Measurements from ENCODE around the gene RYR2.

GRCh38 chr1:237269938-237270337, 228.0 kb downstream of the RYR2 start:
- no peak for TF ChIP-seq GATA3 (IDR thresholded peaks at IDR 0.05; ENCODE audit: low read depth, low read length)
- no peak for TF ChIP-seq GATA2 (IDR thresholded peaks at IDR 0.05; ENCODE audit: low read depth, low read length)

Data from SH-SY5Y (cell line).